OCI-LY7 (cell line): ENCODE results near the gene DMRT1. TPM values are rescaled to one million over a fixed set of nuclear protein-coding genes. Genes with fewer than 3 reads are reported as not detected.

ENCODE experiments used
- BruUV-seq: library from RNA; stranded (reverse); fragments of 400-500 nt; replicated peaks from 2 replicates; lab custom pipeline; 2021; lab: Mats Ljungman, UMichigan
- CTCF ChIA-PET: fragments of 300-600 bp; sonication (Branson Sonifier 250); formaldehyde crosslinking; loops from one replicate; lab custom pipeline; 2022; ENCODE audit warnings: antibody characterized with exemption; ENCODE audit not compliant: unreplicated experiment; lab: Charles Lee
- POLR2A ChIA-PET: fragments of 300-600 bp; sonication (Branson Sonifier 250); formaldehyde crosslinking; loops from one replicate; lab custom pipeline; 2022; ENCODE audit warnings: antibody characterized with exemption; lab: Charles Lee
- DNase-seq: peaks from one replicate; pipeline ENCODE4 v3.0.0-alpha.2; 2015; ENCODE audit warnings: low spot score
- H2AFZ ChIP-seq: fragments of 200-600 bp; sonication (generic), shearing (Covaris generic); 2 replicates; pipeline ENCODE4 v1.6.1; 2014; ENCODE audit warnings: mild to moderate bottlenecking, antibody characterized with exemption, low read length, moderate library complexity
- H3K27ac ChIP-seq: fragments of 200-600 bp; sonication (generic); 2 replicates; pipeline ENCODE4 v1.5.1; 2014; ENCODE audit warnings: mixed run types, low read depth, mild to moderate bottlenecking, moderate library complexity, low read length, inconsistent platforms; ENCODE audit not compliant: poor library complexity, severe bottlenecking
- H3K36me3 ChIP-seq: fragments of 200-600 bp; sonication (generic); 2 replicates; pipeline ENCODE4 v1.6.1; 2014; ENCODE audit warnings: mild to moderate bottlenecking, antibody characterized with exemption, low read length, moderate library complexity, mixed read lengths; ENCODE audit not compliant: insufficient read depth
- H3K4me1 ChIP-seq: fragments of 200-600 bp; sonication (generic); 2 replicates; pipeline ENCODE4 v1.5.1; 2014; ENCODE audit warnings: mild to moderate bottlenecking, low read length; ENCODE audit not compliant: insufficient read depth, poor library complexity, severe bottlenecking
- H3K4me2 ChIP-seq: fragments of 200-600 bp; sonication (generic); 2 replicates; pipeline ENCODE4 v1.6.1; 2014; ENCODE audit warnings: mild to moderate bottlenecking, low read length
- H3K4me3 ChIP-seq: fragments of 200-600 bp; sonication (generic); 2 replicates; pipeline ENCODE4 v1.5.1; 2014; ENCODE audit warnings: mild to moderate bottlenecking, low read depth, low read length; ENCODE audit not compliant: poor library complexity, severe bottlenecking
- H3K79me2 ChIP-seq: fragments of 200-600 bp; sonication (generic); 2 replicates; pipeline ENCODE4 v1.6.1; 2016; ENCODE audit warnings: low read depth, mild to moderate bottlenecking, low read length, moderate library complexity, mixed read lengths; ENCODE audit not compliant: insufficient read depth
- H3K9me2 ChIP-seq: fragments of 200-600 bp; sonication (generic); 2 replicates; pipeline ENCODE4 v1.6.1; 2016; ENCODE audit warnings: mild to moderate bottlenecking, low read length, mixed read lengths; ENCODE audit not compliant: insufficient read depth
- H3K9me3 ChIP-seq: fragments of 200-600 bp; sonication (generic); 2 replicates; pipeline ENCODE4 v1.6.1; 2014; ENCODE audit warnings: mild to moderate bottlenecking, mixed run types, low read length, mixed read lengths
- H4K20me1 ChIP-seq: fragments of 200-600 bp; sonication (generic); 2 replicates; pipeline ENCODE4 v1.6.1; 2014; ENCODE audit warnings: mild to moderate bottlenecking, antibody characterized with exemption, low read length, moderate library complexity, mixed read lengths; ENCODE audit not compliant: insufficient read depth
- CTCF ChIP-seq: fragments of 200-600 bp; sonication (generic); conservative IDR thresholded peaks from 2 replicates; pipeline ENCODE4 v1.5.1; 2014; ENCODE audit warnings: mild to moderate bottlenecking, antibody characterized with exemption, low read length, moderate library complexity, mixed read lengths
- EZH2phosphoT487 ChIP-seq: fragments of 200-600 bp; sonication (generic); IDR thresholded peaks from 2 replicates; pipeline ENCODE4 v1.6.1; 2018; ENCODE audit warnings: low read depth, borderline replicate concordance, mild to moderate bottlenecking, mixed run types, antibody characterized with exemption, low read length, moderate library complexity, mixed read lengths
- intact Hi-C: fragments of 100-400 bp; cut with micrococcal nuclease; formaldehyde crosslinking; loops from one replicate; pipeline ENCODE4 v1.10.0; 2022; ENCODE audit not compliant: unreplicated experiment
- total RNA-seq, 2 experiments: library from RNA; depleted of rRNA in 1 of 2; stranded (reverse); fragments of >200 nt in 1 of 2; shearing (Covaris generic) in 1 of 2; gene quantifications; 2 replicates each; pipeline ENCODE4 v1.2.3, GENCODE V29; 2014 to 2022

DMRT1 gene
- total RNA-seq, 2 experiments from 2014 or later = not detected

DNA sequence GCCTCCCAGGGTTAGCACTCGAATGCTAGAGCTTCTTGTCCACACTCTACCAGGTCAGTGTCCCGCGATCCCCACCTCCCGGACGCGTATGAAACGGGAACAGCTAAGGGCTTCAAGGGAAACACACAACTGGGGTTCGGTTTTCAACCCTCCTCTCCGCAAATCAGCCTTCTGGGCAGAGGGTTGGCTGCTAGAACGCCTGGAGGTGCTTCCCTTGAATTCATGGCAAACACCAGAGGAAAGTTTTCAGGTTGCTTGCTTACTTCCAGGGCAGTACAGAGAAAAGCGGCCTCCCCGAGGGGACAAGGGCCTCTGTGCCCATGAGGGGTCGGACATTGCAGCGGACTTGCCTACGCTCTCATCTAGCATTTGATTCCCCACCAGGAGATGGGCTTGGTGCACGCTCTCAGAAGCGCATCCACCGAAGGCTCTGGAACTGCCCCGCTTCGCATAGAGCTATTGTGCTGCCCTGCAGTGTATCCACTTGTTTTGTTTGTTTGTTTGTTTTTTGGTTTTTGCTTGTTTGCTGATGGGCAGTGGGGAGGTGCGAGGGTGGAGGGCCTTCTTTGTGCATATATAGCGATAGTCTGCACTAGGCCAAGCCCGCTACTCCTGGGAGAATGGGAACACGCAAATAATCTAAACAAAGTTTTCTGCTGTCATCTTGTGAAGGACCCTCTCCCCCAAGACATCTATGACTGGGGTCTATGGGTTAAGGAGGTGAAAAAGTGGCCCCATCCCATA is 133.7 kb downstream of the DMRT1 start:
- BruUV-seq = no TSS peak
- DNase-seq = no peak
- H2AFZ ChIP-seq = no peak overlapping the region
- intact Hi-C loops = loop anchor here (1.0 kb wide), 1 partner anchor 12 kb away; no protein-coding TSS in a partner anchor
- ChIA-PET POLR2A (interaction anchor here (0.6 to 0.8 kb wide), 2 partner anchors 15 to 514 kb away, joined by 3 to 4 read pairs; no protein-coding TSS in a partner anchor), CTCF (no interaction called here)
- no peak overlapping the region for H3K4me3 ChIP-seq
- no peaks in the 10 kb centered on the region for H3K79me2 ChIP-seq
- H3K9me3 ChIP-seq = no peaks in the 10 kb centered on the region
- TF ChIP-seq CTCF = no peak
- no peak for TF ChIP-seq EZH2phosphoT487
- no peaks in the 10 kb centered on the region for H3K4me1 ChIP-seq
- H4K20me1 ChIP-seq = no peaks in the 10 kb centered on the region
- H3K27ac ChIP-seq = no peak overlapping the region
- no peak overlapping the region for H3K4me2 ChIP-seq
- H3K36me3 ChIP-seq = no peaks in the 10 kb centered on the region
- H3K9me2 ChIP-seq = no peaks in the 10 kb centered on the region

GRCh38 chr9:975740-976257 is 134.3 kb downstream of the DMRT1 start:
- ChIA-PET CTCF (no interaction called here), POLR2A (no interaction called here)
- no peak for DNase-seq
- Histone ChIP-seq H3K27ac (no peak overlapping the region), H3K36me3 (no peaks in the 10 kb centered on the region), H3K79me2 (no peaks in the 10 kb centered on the region), H3K4me3 (no peak overlapping the region), H2AFZ (no peak overlapping the region), H3K9me2 (no peaks in the 10 kb centered on the region), H3K9me3 (no peaks in the 10 kb centered on the region), H4K20me1 (no peaks in the 10 kb centered on the region), H3K4me1 (no peaks in the 10 kb centered on the region), H3K4me2 (no peak overlapping the region)
- no TSS peak for BruUV-seq
- TF ChIP-seq CTCF (no peak), EZH2phosphoT487 (no peak)
- intact Hi-C loops = no loop called here

DNA sequence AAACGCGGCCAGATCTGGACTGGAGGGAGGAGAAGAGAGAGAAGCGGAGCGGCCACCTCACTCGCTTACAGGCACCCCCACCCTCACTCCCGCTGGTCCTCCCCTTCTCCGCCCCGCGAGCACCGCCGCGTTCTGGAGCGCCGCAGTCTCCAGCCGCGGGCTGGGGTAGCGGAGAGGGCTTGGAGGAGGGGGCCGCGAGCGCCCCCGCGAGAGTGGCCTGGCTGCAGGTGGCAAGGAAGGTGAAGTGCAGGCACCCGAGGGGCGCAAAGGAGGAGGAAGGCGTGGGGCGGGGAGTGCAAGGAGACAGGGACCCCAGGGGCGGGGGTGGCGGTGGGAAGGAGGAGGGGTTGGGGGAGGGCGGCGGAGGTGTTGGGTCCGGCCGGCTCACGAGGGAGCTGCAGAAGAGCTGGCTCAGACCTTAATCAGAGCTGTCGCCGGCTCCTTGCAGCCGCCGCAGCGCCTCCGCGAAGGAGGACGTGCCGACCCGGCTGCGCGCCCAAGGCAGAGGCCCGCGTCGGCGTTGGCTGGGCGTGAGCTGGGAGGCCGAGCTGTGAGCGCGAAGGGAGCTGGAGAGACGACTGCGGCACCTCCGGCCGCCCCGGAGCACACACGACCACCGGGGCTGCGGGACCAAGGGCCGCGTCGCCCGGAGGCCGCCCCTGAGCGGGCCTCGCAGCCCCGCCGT is 134.9 kb downstream of the DMRT1 start, which contains the start of gene DMRT3:
Gene DMRT3, plus strand, starts transcription at position 398 of the 685 bp plus-strand sequence. CDS start 347 bp downstream, outside the sequence.
- Histone ChIP-seq H3K4me3 (no peak within 1 kb of the TSS), H3K9me2 (no peaks in the 10 kb centered on the region), H3K9me3 (no peaks in the 10 kb centered on the region), H3K4me1 (no peaks in the 10 kb centered on the region), H3K36me3 (no peaks in the 10 kb centered on the region), H4K20me1 (no peaks in the 10 kb centered on the region), H3K4me2 (no peak within 1 kb of the TSS), H2AFZ (no peak within 1 kb of the TSS), H3K79me2 (no peaks in the 10 kb centered on the region), H3K27ac (no peak within 1 kb of the TSS)
- ChIA-PET POLR2A (no interaction called here), CTCF (no interaction called here)
- intact Hi-C loops = no loop called here
- BruUV-seq = no TSS peak
- no peak for DNase-seq
- TF ChIP-seq CTCF (no peak), EZH2phosphoT487 (no peak)
